DMS114 treated with DMSO at 0.1 percent for 48 hours (cell line): Measurements from ENCODE around the gene FHOD1.

Experiments
- DNase-seq: peaks from one replicate; lab custom pipeline; 2025; ENCODE audit not compliant: unreplicated experiment; lab: John Stamatoyannopoulos, UW

FHOD1 gene

DNA sequence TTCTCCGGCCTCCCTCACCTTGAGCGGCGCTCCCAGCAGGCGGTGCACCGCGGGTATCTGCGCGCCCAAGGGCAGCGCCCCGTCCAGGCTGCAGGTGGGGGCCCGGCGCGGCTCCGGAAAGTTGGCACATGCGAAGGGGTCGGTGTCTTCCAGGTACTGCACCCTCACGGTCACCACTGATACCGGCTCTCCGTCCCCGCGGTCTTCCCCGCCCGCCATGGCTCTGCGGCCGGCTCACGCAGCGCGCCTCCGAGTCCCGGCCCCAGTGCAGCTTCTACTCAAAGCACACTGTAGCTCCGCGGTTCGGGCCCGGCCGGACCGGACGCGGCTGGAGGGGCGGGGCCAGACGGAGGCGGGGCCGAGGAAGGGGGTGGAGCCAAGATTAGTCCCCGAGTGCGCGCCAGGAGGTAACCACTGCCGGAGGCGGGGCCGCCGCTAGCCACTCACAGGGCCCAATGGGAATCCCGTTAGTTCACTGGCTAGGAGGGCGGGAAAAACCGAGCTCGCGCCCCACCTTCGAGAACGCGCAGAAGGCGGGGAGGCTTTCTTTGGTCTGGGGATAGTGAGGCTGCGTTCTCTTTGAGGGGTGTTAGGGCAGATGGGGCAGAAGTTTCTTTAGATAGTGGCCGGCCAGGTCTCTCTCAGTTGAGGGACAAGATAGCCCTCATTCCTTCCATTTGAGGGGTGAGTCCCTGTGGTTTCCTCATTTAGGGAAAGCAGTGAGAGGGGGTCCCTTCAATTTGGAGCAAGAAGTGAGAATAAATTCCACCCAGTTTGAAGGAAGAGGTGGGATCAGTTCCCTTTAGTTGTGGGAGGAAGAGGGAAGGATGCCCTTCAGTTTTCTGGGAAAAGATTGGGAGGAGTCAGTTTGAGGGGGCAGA, at the start of gene FHOD1:
Gene FHOD1 (minus strand): TSS at position 290 of the 881 bp plus-strand sequence. CDS start 71 bp downstream, at position 219.
- peak; percentile 93 for DNase-seq

- no peak for DNase-seq
Measured at GRCh38 chr16:67296420-67296819, 49.1 kb upstream of the FHOD1 start.

- no peak for DNase-seq
Measured at GRCh38 chr16:67294938-67295361, 47.7 kb upstream of the FHOD1 start.

GRCh38 chr16:67294171-67294757, 47.0 kb upstream of the FHOD1 start:
- DNase-seq = no peak

- DNase-seq = no peak
Measured at GRCh38 chr16:67291461-67291860, 44.2 kb upstream of the FHOD1 start.

DNA sequence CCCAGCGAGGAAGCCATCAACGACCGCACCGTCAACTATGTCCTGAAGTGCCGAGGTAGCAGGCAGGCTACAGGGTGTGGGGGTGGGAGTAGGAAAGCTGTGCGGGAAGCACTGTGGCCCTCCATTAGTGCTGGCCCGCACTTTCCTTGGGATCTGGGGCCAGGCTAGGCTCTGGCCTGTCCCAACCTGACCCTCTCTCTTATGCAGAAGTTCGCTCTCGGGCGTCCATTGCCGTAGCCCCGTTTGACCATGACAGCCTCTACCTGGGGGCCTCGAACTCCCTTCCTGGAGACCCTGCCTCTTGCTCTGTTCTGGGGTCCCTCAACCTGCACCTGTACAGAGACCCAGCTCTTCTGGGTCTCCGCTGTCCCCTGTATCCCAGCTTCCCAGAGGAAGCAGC, 40.7 kb upstream of the FHOD1 start:
- no peak for DNase-seq

DNA sequence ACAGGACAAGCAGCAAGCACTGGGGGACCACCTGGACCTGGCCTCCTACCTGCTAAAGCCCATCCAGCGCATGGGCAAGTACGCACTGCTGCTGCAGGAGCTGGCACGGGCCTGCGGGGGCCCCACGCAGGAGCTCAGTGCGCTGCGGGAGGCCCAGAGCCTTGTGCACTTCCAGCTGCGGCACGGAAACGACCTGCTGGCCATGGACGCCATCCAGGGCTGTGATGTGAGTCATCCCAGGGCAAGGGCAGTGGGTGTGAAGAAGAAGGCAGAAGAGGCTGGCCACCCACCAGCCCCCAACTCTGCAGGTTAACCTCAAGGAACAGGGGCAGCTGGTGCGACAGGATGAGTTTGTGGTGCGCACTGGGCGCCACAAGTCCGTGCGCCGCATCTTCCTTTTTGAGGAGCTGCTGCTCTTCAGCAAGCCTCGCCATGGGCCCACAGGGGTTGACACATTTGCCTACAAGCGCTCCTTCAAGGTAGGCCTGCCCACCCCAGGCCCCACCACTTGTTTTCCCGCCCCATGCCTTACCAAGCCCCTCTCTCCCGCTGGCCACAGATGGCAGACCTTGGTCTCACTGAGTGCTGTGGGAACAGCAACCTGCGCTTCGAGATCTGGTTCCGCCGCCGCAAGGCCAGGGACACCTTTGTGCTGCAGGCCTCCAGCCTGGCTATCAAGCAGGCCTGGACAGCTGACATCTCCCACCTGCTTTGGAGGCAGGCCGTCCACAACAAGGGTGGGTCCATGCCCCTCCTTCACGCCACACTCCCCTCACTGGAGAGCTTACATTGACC, 39.4 kb upstream of the FHOD1 start:
- no peak for DNase-seq

DNA sequence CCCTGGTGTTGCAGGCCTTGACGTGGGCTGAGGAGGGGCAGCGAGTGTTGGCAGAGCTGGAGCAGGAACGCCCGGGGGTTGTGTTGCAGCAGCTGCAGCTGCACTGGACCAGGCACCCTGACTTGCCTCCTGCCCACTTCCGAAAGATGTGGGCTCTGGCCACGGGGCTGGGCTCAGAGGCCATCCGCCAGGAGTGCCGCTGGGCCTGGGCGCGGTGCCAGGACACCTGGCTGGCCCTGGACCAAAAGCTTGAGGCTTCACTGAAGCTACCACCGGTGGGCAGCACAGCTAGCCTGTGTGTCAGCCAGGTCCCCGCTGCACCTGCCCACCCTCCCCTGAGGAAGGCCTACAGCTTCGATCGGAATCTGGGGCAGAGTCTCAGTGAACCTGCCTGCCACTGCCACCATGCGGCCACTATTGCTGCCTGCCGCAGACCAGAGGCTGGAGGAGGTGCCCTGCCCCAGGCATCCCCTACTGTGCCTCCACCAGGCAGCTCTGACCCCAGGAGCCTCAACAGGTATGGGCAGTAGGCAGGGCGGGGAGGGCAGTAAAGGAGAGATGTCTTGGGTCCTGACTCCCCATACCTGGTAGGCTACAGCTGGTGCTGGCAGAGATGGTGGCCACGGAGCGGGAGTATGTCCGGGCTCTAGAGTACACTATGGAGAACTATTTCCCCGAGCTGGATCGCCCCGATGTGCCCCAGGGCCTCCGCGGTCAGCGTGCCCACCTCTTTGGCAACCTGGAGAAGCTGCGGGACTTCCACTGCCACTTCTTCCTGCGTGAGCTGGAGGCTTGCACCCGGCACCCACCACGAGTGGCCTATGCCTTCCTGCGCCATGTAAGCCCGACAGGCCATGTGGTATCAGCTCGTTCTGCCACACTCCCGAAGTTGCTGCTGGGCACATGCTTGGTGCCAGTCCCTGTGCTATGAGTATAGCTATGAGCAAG, 37.7 kb upstream of the FHOD1 start:
- peak; percentile 10 for DNase-seq

DNA sequence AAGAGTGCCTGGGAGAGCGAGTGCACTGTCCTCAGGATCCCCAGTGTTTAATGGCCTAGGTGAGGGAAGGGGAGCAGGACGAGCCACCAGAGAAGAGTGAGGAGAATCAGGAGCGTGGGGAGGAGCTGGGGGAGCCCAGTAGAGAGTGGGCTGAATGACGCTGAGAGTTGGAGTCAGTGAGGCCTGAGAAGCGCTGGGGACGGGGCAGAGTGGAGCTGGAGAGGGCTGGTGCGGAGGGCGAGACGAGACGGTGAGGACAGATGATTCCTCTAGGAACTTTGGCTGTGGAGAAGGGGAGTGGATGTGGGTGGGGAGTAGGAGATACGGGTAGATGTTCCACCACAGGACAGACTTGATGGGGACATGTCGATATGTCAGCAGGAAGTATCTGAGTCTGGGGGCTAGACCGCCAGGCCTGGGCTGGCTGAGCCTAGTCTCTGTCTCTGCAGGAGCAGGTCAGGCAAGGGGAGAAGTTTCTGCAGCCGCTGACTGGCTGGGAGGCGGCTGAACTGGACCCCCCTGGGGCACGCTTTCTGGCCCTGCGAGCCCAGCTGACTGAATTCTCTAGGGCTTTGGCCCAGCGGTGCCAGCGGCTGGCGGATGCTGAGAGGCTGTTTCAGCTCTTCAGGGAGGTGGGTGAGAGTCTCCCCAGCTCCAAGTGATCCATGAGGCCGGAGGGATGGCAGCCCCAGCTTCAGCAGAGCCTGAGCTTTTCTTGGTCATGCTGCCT, 36.7 kb upstream of the FHOD1 start:
- DNase-seq = no peak

DNA sequence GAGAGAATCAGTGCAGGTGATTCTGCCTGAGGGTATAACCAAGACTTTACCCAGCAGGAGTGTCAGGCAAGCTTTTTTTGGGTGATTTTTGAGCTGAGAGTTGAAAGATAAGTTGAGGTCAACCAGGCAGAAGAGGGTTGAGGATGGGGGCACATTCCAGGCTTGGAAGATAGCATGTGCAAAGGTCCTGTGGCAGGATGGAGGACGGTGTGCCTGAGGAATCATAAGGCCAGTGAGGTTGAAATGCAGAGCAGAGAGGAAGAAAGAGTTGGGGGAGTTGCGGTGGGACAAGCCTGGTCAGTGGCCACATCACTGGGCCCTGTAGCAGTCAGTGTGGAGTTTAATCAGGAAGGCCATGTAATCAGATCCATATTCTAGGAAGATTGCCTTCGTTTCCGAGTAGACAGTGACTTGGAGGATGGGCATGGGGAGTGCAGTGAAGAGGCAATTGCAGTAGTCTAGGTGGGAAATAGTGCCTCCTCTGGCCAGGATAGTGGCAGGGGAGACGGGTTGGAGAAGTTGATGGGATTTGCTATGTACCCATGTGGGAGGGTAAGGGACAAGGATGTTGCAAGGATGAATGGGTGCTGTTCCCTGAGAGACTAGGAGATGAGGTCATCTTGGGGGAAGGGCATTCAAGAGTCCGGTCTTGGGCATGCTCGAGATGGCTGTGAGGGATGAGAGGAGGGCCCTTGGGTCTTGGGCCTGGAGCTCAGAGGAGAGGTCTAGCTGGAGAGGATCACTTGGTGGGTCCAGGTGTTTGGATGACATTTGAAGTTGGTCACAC, 36.0 kb upstream of the FHOD1 start:
- no peak for DNase-seq

DNA sequence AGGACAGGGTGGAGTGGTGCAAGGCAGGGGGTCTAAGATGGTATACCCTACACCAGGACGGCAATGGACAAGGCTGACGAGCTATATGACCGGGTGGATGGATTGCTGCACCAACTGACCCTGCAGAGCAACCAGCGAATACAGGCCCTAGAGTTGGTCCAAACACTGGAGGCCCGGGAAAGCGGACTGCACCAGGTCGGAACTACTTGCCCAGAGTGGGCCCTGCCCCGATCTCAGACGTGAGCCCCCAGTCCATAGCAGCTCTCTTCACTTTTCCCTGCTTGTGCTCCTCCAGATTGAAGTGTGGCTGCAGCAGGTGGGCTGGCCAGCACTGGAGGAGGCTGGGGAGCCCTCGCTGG, 35.1 kb upstream of the FHOD1 start:
- no peak for DNase-seq

- DNase-seq = no peak
Measured at GRCh38 chr16:67281536-67282446, 34.5 kb upstream of the FHOD1 start.

DNA sequence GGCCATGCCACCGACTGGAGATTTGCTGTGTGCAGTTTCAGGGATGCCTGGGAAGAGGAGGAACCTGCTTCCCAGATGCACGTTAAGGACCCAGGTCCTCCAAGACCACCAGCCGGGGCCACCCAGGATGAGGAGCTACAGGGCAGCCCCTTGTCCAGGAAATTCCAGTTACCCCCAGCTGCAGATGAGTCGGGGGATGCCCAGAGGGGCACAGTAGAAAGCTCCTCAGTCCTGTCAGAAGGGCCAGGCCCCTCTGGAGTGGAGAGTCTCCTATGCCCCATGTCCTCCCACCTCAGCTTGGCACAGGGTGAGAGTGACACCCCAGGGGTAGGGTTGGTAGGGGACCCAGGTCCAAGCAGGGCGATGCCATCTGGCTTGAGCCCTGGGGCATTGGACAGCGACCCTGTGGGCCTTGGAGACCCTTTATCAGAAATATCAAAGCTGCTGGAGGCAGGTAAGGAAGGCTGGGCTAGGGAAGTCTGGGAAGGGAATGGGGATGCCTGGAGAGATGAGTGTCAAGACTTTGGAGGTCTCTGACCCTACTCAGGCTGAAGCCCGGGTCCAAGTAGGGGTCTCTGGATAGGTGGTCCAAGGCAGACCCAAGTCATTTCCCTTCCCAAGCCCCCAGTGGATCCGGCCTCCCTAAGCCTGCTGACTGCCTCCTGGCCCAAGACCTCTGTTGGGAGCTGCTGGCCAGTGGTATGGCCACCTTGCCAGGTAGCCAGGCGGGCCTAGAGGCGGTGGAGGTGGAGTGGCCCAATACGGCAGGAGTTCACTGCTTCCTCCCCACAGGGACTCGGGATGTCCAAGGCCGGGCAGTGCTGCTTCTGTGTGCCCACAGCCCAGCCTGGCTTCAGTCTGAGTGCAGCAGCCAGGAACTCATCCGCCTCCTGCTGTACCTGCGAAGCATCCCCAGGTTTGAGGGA, 33.1 kb upstream of the FHOD1 start:
- no peak for DNase-seq

GRCh38 chr16:67279296-67280089, 32.2 kb upstream of the FHOD1 start, which contains the start of gene PLEKHG4:
Gene PLEKHG4, plus strand, starts transcription at chr16:67279532. Its CDS starts 513 bp downstream, at chr16:67280045.
- DNase-seq = peak; percentile 7

DNA sequence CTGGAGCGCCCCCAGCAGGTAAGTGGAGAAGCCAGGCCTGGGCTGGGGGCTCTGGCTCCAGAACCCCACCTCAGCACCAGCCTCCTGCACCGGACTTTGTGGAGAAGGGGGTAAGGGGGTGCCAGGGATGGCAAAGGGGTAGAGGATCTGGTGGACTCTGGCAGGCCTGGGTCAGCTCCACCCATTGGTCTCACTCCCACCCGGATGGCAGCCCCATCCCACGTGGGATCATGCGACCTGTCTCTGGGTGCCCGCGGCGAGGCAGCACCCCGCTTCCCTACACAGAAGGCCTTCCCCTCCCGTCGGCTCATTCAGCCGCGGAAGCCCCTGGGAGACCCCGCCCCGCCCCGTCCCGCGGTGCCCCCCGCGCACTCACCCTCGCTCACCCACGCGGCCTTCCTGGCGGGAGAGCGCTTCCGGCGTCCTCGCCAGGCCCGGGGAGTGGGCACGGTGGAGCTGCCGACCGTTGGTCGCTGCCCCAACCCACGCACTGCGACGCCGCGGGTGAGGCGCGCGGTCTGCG, 31.6 kb upstream of the FHOD1 start:
- DNase-seq = no peak
